NCI-H187 treated with DMSO at 0.1 percent for 48 hours (cell line): ENCODE measurements around the gene CEP95.

Experiments used
- DNase-seq: peaks from one replicate; lab custom pipeline; 2025; lab: John Stamatoyannopoulos, UW

The CEP95 gene

GRCh38 chr17:64515829-64516228 is 9.1 kb downstream of the CEP95 start:
- DNase-seq, result no peak

DNA sequence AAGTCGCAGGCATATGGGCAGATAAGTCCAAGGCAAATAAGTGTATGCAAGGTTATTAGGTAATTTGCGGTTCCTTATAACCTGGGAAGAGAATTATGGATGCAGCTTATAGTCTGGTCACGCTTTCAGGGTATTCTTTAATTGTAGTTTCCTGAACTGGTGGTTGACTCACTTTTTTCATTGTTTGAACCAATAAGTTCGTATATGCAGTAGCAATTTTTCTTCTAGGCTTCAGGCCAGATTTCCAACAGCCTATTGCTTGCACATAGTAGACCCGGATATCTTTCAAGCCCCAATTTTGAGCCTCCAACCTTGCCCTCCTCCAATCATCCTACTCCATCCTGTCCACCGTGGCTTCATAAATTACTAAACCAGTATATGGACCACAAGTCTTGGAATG is 12.8 kb downstream of the CEP95 start:
- no peak for DNase-seq

- DNase-seq, result no peak
Observed at GRCh38 chr17:64520359-64520758, 13.6 kb downstream of the CEP95 start.

GRCh38 chr17:64527914-64528313 is 21.1 kb downstream of the CEP95 start:
- DNase-seq, result no peak

GRCh38 chr17:64529221-64529620 is 22.4 kb downstream of the CEP95 start:
- DNase-seq, result no peak

DNA sequence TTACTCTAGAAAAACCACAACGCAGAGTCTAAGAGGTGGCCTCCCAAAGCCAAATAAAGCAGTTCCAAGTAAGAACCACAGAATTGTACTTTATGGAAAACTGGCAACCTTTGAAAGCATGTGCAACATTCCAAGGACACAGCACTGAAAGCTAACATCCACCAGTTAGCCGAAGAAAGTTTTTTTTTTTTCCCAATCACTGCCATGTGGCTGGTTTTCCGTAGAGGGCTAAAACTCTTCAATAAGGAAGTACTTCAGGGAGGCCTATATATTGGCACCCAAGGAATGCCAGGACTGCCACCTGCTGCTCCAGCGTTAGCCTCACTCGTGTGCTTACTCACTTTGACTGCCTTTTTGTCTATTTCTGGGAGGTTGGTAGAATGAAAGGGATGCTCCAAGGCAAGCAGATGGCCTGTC is 25.2 kb downstream of the CEP95 start:
- no peak for DNase-seq

DNA sequence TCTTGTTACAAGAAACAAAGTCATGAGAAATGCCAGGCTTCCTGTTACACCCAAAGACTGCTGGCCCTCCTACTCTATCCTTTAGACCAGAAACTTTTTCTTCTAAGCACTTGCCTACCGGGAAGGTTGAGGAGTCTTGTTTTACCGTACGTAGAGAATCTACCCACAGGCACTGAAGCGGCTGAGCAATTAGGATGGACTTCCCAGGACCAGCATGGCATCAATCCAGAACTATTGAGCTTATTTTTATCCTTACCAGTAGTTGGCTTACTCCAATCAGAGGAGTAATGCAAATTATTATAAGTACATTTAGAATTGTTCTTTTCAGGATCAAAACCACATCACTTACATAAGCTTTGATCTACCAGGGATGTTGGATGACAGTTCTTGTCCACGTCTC is 25.6 kb downstream of the CEP95 start:
- DNase-seq, result no peak

GRCh38 chr17:64533784-64534183 is 27.0 kb downstream of the CEP95 start:
- no peak for DNase-seq

- no peak for DNase-seq
Observed at GRCh38 chr17:64534187-64534586, 27.4 kb downstream of the CEP95 start.

- no peak for DNase-seq
Observed at GRCh38 chr17:64535357-64535756, 28.6 kb downstream of the CEP95 start.

DNA sequence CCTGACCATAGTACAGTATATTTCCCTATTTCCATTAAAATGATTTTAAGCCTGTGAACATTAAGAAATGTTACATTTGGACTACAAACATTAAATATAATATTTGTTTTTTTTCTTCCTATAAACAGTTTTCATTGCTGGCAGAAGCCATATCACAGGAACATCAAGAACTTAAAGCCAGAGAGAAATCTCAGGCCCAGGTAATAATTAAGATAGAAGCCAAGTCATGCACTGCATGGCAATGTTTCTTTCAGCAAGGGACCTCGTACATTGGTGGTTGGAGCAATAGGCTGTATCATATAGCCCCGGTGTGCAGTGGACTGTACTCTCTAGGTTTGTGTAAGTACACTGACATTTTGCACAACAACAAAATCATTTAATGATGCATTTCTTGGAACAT is 30.1 kb downstream of the CEP95 start:
- no peak for DNase-seq

DNA sequence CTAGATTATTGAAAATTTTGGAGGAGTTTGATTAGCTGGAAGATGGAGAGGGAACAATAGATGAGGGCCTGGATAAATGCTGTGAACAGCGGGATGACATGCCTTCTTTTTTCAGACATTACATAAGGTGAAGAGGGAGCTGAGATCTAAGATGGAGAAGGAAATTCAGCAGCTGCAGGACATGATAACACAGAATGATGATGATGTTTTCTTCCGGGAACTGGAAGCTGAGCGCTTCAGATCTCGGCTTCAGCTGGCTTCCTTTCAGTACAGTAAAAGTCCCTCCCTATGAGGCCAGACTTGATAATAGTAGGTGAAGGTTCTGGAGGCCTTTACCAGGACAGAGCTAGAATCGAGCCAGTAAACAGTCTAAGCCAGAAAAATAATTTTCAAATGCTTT is 30.7 kb downstream of the CEP95 start:
- DNase-seq, result no peak

- DNase-seq, result no peak
Observed at GRCh38 chr17:64538508-64539130, 31.8 kb downstream of the CEP95 start.

GRCh38 chr17:64540118-64540776 is 33.5 kb downstream of the CEP95 start:
- no peak for DNase-seq

- no peak for DNase-seq
Observed at GRCh38 chr17:64544742-64545141, 38.0 kb downstream of the CEP95 start.

- no peak for DNase-seq
Observed at GRCh38 chr17:64546716-64547115, 39.9 kb downstream of the CEP95 start.

DNA sequence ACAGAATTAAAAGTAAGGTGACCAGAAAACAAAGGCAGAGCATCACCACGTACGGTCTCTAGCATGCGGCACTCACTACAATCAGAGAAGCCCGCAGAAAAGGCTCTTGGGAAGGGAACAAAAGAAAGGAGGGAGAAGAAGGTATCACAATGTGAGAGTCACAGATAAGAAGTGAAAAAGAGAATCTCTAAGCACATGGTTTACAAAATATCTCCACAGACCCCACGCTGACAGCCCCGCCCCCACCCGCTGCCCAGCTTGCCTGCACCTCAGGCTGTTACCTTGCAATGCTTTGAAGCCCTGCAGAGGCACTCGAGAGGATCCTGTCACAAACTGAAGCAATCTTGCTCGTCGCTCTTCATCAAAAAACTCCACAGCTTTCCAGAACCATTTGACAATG is 40.5 kb downstream of the CEP95 start:
- no peak for DNase-seq

DNA sequence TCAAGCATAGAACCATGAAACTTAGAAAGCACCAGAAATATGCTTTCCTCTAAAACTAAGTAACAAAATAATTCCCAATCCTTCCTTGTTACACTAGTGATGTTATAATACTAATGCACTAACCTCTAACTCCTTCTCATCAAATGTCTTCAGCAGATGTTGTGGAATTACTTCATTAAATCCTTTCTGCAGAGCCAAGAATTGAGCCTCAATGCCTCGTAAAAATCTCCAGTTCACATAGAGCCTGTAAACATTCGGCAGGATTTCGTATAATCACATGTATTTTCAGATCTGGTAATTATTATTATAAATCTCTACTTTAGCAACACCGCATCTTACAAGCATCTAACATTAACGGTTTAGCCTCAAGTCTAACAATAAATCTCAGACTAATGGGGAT is 44.7 kb downstream of the CEP95 start:
- no peak for DNase-seq

DNA sequence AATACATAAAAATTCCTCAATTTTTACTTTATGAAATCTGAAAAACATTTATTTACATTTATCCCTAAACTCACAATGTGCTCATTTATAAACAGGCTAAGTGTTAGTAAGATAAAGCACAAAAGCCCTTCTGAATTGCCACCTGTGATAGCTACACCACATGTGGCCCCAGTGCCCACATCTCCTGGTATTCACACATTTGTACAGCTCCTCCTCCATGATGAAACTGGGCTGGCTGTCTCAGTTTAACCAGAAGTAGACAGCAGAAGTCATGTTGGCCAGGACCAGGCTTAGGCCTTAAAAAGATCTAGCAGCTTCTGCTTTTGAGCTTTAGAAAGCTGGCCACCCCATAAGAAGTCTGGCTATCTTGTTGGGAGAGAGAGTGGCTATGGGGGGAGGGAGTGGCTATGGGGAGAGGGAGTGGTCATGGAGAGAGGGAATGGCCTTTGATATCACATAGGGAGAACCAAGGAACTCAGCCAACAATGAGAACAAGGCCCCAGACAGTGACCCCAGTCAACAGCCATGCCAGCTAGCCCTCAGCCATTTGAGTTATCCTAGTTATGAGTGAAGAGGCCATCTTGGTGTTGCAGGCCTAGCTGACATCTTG is 47.4 kb downstream of the CEP95 start:
- DNase-seq, result no peak

GRCh38 chr17:64555281-64555680 is 48.5 kb downstream of the CEP95 start:
- no peak for DNase-seq

DNA sequence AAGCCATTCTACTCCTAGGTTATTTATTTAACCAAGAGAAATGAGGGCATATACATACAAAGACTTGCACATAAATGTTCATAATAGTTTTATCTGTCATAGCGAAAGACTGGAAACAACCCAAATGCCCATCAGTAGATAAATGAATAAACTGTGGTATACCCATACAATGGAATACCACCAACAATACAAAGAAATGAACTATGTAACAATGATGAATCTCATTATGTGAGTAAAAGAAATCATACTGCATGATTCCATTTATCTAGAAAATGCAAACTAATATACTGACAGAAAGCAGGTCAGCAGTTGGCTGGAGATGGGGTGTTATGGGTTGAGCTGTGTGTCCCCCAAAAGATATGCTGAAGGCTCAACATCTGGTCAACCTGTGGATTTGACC is 57.3 kb downstream of the CEP95 start:
- DNase-seq, result no peak

DNA sequence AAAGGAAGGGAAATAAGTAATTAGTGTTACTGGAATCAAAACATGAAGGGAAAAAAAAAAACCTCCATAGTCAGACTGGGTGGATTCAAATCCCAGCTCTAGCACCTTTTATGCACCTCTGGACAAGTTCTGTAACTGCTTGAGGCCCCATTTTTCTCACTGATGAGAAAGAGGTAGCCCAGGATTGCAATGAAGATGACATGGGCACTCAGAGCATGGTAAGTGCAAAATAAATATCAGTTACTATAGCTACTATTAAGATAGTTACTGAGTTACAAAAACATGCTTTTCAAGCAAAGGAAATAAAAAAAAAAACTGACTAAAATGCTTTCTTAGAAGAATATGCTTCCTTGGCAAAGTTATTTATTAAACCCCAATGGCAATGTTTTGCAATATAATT is 58.8 kb downstream of the CEP95 start:
- no peak for DNase-seq

- no peak for DNase-seq
Observed at GRCh38 chr17:64571746-64572145, 65.0 kb downstream of the CEP95 start.

- no peak for DNase-seq
Observed at GRCh38 chr17:64572682-64573154, 65.9 kb downstream of the CEP95 start.
